GM10266 (cell line): ENCODE results near the gene SALL1.

ENCODE experiments used
- DNase-seq: peaks from one replicate; pipeline ENCODE4 v3.0.0; 2012; ENCODE audit errors: extremely low spot score
- TF ChIP-seq, protein P1 (sequence below): IDR thresholded peaks from 2 replicates; pipeline ENCODE4 v1.5.1; 2012; ENCODE audit warnings: mild to moderate bottlenecking, low read depth; ENCODE audit not compliant: control insufficient read depth, insufficient read depth; ENCODE audit errors: missing control alignments

The SALL1 gene

DNA sequence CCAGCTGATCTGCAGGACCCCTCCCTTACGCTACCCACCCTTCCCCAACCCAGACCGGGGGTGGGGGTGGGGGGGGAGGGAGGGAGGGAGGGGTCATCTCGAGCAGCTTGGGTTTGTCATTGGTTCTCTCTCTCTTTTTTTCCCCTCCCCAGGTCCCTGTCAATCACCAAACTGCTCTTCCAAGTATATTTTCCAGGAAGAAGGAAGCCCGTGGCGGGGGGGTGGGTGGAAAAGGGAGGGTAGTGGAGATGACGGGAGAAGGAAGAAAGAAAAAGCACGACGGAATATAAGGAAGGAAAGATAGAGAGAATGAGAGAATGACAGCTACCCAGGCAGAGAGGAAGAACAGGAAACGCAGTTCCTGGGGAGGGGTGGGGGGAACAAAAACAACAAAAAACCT is 17.9 kb downstream of the SALL1 start:
- TF ChIP-seq, protein P1, sequence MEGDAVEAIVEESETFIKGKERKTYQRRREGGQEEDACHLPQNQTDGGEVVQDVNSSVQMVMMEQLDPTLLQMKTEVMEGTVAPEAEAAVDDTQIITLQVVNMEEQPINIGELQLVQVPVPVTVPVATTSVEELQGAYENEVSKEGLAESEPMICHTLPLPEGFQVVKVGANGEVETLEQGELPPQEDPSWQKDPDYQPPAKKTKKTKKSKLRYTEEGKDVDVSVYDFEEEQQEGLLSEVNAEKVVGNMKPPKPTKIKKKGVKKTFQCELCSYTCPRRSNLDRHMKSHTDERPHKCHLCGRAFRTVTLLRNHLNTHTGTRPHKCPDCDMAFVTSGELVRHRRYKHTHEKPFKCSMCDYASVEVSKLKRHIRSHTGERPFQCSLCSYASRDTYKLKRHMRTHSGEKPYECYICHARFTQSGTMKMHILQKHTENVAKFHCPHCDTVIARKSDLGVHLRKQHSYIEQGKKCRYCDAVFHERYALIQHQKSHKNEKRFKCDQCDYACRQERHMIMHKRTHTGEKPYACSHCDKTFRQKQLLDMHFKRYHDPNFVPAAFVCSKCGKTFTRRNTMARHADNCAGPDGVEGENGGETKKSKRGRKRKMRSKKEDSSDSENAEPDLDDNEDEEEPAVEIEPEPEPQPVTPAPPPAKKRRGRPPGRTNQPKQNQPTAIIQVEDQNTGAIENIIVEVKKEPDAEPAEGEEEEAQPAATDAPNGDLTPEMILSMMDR, result no peak

DNA sequence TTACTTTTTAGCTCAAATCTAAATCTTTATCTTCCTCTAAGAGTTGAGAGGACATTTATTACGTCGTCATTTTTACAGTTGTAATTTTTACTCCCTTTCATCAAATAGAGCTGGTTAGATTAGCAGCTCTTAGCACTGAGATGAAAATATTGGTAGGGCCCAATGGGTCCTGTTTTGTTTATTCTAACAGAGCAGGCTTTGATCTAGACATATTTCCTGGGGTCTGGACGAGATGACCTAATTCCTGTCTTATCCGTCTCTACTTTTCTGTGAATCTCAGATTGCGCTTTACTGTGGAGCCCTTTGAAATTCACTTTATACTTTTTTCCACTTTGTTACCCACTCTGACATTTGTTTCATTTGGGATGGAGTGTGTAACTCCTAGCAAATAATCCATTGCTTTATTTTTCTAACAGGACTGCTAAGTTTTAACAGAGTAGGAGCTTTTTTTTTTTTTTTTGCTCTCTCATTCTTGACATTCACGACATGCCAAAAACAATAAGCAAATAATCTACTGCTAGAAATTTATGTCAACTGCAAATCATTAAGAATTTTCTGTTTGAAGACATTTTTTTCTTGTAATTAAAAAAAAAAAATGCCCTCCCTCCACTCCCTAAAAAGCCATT is 18.5 kb downstream of the SALL1 start:
- TF ChIP-seq, protein P1, result no peak
- no peak for DNase-seq

More for the DNA sequence above, 17.9 kb downstream of the SALL1 start:
- no peak for DNase-seq

DNA sequence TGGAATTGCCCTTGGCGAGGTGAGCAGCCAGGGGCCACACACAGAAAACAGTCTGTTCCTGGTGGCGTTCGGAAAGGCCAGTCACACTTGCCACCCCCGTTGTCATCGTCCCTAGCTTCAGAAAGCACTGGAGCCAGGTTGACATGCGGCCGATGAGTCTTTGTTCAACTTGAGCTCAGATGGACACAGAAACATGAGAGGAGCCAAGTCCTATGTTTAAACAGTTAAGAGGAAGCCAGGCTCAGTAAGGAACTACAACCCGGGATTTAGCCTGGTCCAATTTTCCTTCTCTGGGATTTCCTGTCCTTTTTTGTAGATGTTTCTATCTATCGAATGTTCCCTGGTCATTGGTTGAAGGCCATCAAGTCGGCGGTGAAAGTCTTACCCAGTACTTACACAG is 19.5 kb downstream of the SALL1 start:
- DNase-seq, result no peak
- TF ChIP-seq, protein P1, result no peak

DNA sequence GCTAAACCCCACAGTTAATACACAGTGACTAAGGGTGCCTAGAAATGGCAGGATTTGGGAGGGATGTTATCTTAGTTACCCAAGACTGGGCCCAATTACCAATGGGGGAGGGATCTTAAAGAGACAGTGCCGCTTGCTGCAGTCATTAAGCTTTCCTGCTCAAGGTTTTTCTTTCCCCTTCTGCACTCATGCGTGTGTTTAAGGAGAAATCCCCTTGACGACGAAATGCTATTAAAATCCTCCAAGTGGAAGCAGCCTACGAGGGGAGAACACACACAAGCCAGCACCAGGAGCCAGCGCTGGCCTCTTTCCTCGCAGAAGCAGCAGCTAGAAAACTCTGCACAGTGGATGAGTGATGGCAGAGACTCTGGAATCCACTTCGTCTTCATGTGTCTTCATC is 22.0 kb downstream of the SALL1 start:
- no peak for DNase-seq
- TF ChIP-seq, protein P1, result no peak

DNA sequence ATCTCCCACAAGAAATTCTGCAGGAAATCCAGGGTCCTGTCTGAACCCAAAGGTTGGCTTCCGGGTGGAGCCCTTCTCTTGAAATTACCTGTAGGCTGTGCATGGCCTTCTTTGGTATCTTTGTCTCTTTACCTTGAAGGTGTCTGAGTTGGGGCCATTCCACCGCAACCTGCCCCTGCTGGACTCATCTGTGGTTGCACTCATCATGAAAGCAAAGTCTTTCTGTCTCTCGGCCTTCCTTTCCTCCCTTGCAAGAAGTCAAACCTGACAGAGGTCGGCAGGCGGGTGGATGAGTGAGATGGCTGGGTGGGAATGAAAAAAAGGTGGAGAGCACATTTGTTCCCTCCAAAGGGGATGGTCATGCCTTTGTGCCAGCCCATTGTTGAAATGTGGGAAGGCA is 25.1 kb downstream of the SALL1 start:
- DNase-seq, result no peak

DNA sequence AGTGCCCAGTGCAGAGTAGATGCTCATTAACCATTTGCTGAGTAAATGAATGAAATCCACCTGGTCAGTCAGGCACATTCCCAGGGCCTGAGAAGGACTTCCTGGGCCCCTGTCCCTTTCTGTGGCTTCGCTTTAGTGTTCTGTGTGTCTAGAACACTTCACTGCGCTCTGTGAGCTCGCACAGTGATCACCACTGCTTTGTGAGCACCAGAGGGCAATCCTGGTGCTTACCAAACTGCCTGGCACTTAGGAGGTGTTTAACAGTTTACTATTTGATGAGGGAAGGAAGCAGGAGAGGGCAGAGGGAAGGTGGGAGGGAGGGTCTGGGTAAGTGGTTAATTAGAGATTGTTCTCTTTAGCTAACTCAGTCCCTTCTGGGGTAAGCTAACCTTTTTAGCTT is 26.2 kb downstream of the SALL1 start:
- TF ChIP-seq, protein P1, result no peak
- no peak for DNase-seq

More for the DNA sequence above, 25.1 kb downstream of the SALL1 start:
- TF ChIP-seq, protein P1, result no peak

DNA sequence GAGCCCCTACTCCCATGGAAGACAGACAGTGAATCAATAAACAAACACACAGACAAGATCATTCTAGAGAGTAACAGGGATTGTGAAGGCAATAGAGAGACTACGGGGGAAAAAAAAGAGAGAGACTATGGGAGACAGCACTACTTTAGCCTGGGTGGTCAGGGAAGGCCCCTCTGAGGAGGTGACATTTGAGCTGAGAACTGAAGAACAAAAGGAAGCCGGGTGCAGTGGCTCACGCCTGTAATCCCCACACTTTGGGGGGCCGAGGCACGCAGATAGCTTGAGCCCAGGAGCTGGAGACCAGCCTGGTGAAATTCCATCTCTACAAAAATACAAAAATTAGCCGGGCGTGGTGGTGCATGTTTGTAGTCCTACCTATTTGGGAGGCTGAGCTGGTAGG is 29.2 kb downstream of the SALL1 start:
- TF ChIP-seq, protein P1, result no peak
- no peak for DNase-seq
